Endodermal cell (in vitro differentiated cells): ENCODE data around the gene TFF2. TPM values are rescaled to one million over a fixed set of nuclear protein-coding genes. Genes with fewer than 3 reads are reported as not detected.

ENCODE experiments used
- DNase-seq: peaks from one replicate; pipeline ENCODE4 v3.0.0-alpha.2; 2017
- H3K27ac ChIP-seq: 2 replicates; pipeline ENCODE4 v1.5.1; 2013; ENCODE audit warnings: mild to moderate bottlenecking, low read depth, low read length, moderate library complexity
- H3K27me3 ChIP-seq: 2 replicates; pipeline ENCODE4 v1.6.1; 2013; ENCODE audit warnings: mild to moderate bottlenecking, low read length, moderate library complexity; ENCODE audit not compliant: insufficient read depth, control insufficient read depth, poor library complexity, severe bottlenecking
- H3K36me3 ChIP-seq: 2 replicates; pipeline ENCODE4 v1.7.0; 2013; ENCODE audit warnings: mild to moderate bottlenecking, low read length, moderate library complexity; ENCODE audit not compliant: control insufficient read depth, insufficient read depth
- H3K4me1 ChIP-seq: one replicate; pipeline ENCODE4 v1.7.0; 2013; ENCODE audit warnings: low read length; ENCODE audit not compliant: control insufficient read depth, insufficient read depth
- H3K4me3 ChIP-seq: 2 replicates; pipeline ENCODE4 v1.5.1; 2013; ENCODE audit warnings: mild to moderate bottlenecking, low read length, moderate library complexity
- H3K9ac ChIP-seq: 2 replicates; pipeline ENCODE4 v1.6.1; 2013; ENCODE audit warnings: mild to moderate bottlenecking, low read length, moderate library complexity; ENCODE audit not compliant: poor library complexity, severe bottlenecking; ENCODE audit errors: extremely low read depth
- H3K9me3 ChIP-seq: 2 replicates; pipeline ENCODE4 v1.6.1; 2013; ENCODE audit warnings: mild to moderate bottlenecking, low read length, moderate library complexity; ENCODE audit not compliant: control insufficient read depth
- H3K27ac Mint-ChIP-seq: 2 replicates; pipeline ENCODE4 v1.8.0; 2020; ENCODE audit warnings: mixed read lengths
- H3K27me3 Mint-ChIP-seq: 2 replicates; pipeline ENCODE4 v1.8.0; 2021; ENCODE audit warnings: mild to moderate bottlenecking, mixed read lengths; ENCODE audit not compliant: insufficient read depth
- H3K36me3 Mint-ChIP-seq: 2 replicates; pipeline ENCODE4 v1.8.0; 2020; ENCODE audit warnings: low read depth, mixed read lengths
- H3K4me1 Mint-ChIP-seq: 2 replicates; pipeline ENCODE4 v1.8.0; 2020; ENCODE audit warnings: mixed read lengths
- H3K4me3 Mint-ChIP-seq: 2 replicates; pipeline ENCODE4 v1.8.0; 2020; ENCODE audit warnings: mild to moderate bottlenecking, moderate library complexity, mixed read lengths
- H3K9me3 Mint-ChIP-seq: 2 replicates; pipeline ENCODE4 v1.8.0; 2020; ENCODE audit warnings: mild to moderate bottlenecking, mixed read lengths
- WGBS, 2 experiments: methylation state at CpG; one replicate each; pipeline versions ENCODE4 v1.1.5 to v1.1.7; 2013; ENCODE audit warnings: missing lambda C conversion rate in 2 of 2, mixed read lengths in 1 of 2; ENCODE audit not compliant: insufficient coverage in 1 of 2, insufficient read length in 1 of 2; 5-methylcytosine and 5-hydroxymethylcytosine counted together
- total RNA-seq, 2 donors: library from RNA; stranded (reverse); fragmentation: NEBNext Ultra II Directional in 1 of 2; extraction: Animal tissue kit (Norgen Biotek cat#: 25700) in 1 of 2; gene quantifications; 2 replicates in 1 of 2; 3 replicates in 1 of 2; pipeline ENCODE4 v1.2.1, GENCODE V29; 2021
- TF ChIP-seq, protein P1 (sequence below): fragments of 200-600 bp; sonication (generic); conservative IDR thresholded peaks from 2 replicates; pipeline ENCODE4 v1.5.0; 2021; ENCODE audit warnings: antibody characterized with exemption, mild to moderate bottlenecking

The TFF2 gene
- total RNA-seq, 2 donors from 2014 or later = not detected

- Histone ChIP-seq H3K9ac (no peak overlapping the region), H3K27ac (no peak overlapping the region), H3K4me3 (no peak overlapping the region), H3K27me3 (no peaks in the 10 kb centered on the region), H3K4me1 (no peaks in the 10 kb centered on the region), H3K36me3 (no peaks in the 10 kb centered on the region), H3K9me3 (no peaks in the 10 kb centered on the region)
- DNase-seq = no peak
- Mint-ChIP-seq H3K9me3 (peaks cover 16% of the 10 kb centered on the region), H3K36me3 (no peaks in the 10 kb centered on the region), H3K27me3 (peaks cover 2% of the 10 kb centered on the region), H3K4me3 (no peak overlapping the region), H3K4me1 (no peaks in the 10 kb centered on the region), H3K27ac (no peak overlapping the region)
- 90 to 93% methylated on average over 1 to 3 of the region's 3 CpGs for WGBS, 2 experiments
- TF ChIP-seq, protein P1, sequence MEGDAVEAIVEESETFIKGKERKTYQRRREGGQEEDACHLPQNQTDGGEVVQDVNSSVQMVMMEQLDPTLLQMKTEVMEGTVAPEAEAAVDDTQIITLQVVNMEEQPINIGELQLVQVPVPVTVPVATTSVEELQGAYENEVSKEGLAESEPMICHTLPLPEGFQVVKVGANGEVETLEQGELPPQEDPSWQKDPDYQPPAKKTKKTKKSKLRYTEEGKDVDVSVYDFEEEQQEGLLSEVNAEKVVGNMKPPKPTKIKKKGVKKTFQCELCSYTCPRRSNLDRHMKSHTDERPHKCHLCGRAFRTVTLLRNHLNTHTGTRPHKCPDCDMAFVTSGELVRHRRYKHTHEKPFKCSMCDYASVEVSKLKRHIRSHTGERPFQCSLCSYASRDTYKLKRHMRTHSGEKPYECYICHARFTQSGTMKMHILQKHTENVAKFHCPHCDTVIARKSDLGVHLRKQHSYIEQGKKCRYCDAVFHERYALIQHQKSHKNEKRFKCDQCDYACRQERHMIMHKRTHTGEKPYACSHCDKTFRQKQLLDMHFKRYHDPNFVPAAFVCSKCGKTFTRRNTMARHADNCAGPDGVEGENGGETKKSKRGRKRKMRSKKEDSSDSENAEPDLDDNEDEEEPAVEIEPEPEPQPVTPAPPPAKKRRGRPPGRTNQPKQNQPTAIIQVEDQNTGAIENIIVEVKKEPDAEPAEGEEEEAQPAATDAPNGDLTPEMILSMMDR = no peak
Measured at GRCh38 chr21:42357307-42357706, 6.5 kb upstream of the TFF2 start.

- WGBS, 2 experiments = 69 to 83% methylated on average over 5 to 6 of the region's 6 CpGs
- H3K36me3 ChIP-seq = no peaks in the 10 kb centered on the region
- Mint-ChIP-seq H3K9me3 (peaks cover 16% of the 10 kb centered on the region), H3K36me3 (no peaks in the 10 kb centered on the region), H3K4me3 (no peak overlapping the region), H3K27me3 (peaks cover 2% of the 10 kb centered on the region), H3K27ac (no peak overlapping the region), H3K4me1 (no peaks in the 10 kb centered on the region)
- H3K27ac ChIP-seq = no peak overlapping the region
- no peak overlapping the region for H3K4me3 ChIP-seq
- TF ChIP-seq, protein P1 = no peak
- H3K4me1 ChIP-seq = no peaks in the 10 kb centered on the region
- DNase-seq = no peak
- no peaks in the 10 kb centered on the region for H3K27me3 ChIP-seq
- H3K9me3 ChIP-seq = no peaks in the 10 kb centered on the region
- no peak overlapping the region for H3K9ac ChIP-seq
Measured at GRCh38 chr21:42356650-42357049, 5.9 kb upstream of the TFF2 start.

DNA sequence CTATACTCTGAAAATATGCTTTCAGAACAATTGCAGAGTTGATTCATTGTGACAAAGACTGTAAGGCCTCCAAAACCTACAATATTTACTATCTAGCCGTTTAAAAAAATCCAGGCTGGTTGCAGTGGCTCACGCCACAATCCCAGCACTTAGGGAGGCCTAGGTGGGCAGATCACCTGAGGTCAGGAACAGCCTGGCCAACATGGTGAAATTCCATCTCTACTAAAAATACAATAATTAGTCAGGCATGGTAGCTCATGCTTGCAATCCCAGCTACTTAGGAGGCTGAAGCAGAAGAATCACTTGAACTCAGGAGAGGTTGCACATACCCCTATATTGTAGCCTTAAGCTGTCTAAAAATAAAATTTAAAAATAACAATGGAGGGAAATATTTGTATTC is 5.3 kb upstream of the TFF2 start:
- Histone ChIP-seq H3K27me3 (no peaks in the 10 kb centered on the region), H3K36me3 (no peaks in the 10 kb centered on the region), H3K4me1 (no peaks in the 10 kb centered on the region), H3K9me3 (no peaks in the 10 kb centered on the region), H3K9ac (no peak overlapping the region), H3K27ac (no peak overlapping the region), H3K4me3 (no peak overlapping the region)
- no peak for DNase-seq
- Mint-ChIP-seq H3K27me3 (peaks cover 2% of the 10 kb centered on the region), H3K36me3 (no peaks in the 10 kb centered on the region), H3K4me3 (no peak overlapping the region), H3K4me1 (no peaks in the 10 kb centered on the region), H3K9me3 (peaks cover 16% of the 10 kb centered on the region), H3K27ac (no peak overlapping the region)
- 80 to 95% methylated on average over 2 of the region's 2 CpGs for WGBS, 2 experiments
- TF ChIP-seq, protein P1 = no peak
